ENCODE results near the gene SMPD1. TPM values are rescaled to one million over a fixed set of nuclear protein-coding genes. Genes with fewer than 3 reads are reported as not detected.

The SMPD1 gene
- total RNA-seq, 4 donors from 2014 or later, result 5.9 to 36.4 (median 26.0) TPM

GRCh38 chr11:6377902-6378639 lies 12.2 kb upstream of the SMPD1 start:
- Histone ChIP-seq H3K4me3 (no peak overlapping the region), H3K27me3 (no peaks in the 10 kb centered on the region), H3K36me3 (no peaks in the 10 kb centered on the region), H3K27ac (no peak overlapping the region), H3K4me1 (no peaks in the 10 kb centered on the region), H3K9me3 (no peaks in the 10 kb centered on the region)
- intact Hi-C loops (cut with DNase I; ENCODE audit: low total_unique reads), result loop anchor here (5.0 kb wide), 1 partner anchor 64 kb away; the partner anchor contains the start of gene HPX
- no peak for TF ChIP-seq POLR2A (IDR thresholded peaks at IDR 0.05)
- no peak for TF ChIP-seq CTCF (IDR thresholded peaks at IDR 0.05)
- no peak for DNase-seq

GRCh38 chr11:6378640-6378989 lies 11.7 kb upstream of the SMPD1 start:
- Histone ChIP-seq H3K4me1 (no peaks in the 10 kb centered on the region), H3K27me3 (no peaks in the 10 kb centered on the region), H3K36me3 (no peaks in the 10 kb centered on the region), H3K9me3 (no peaks in the 10 kb centered on the region), H3K27ac (no peak overlapping the region), H3K4me3 (no peak overlapping the region)
- no peak for TF ChIP-seq CTCF (IDR thresholded peaks at IDR 0.05)
- TF ChIP-seq POLR2A (IDR thresholded peaks at IDR 0.05), result no peak
- DNase-seq, result no peak
- intact Hi-C loops (cut with DNase I; ENCODE audit: low total_unique reads), result loop anchor here (5.0 kb wide), 1 partner anchor 64 kb away; the partner anchor contains the start of gene HPX

- no peaks in the 10 kb centered on the region for H3K9me3 ChIP-seq
- TF ChIP-seq CTCF (IDR thresholded peaks at IDR 0.05), result no peak
- no peak for TF ChIP-seq POLR2A (IDR thresholded peaks at IDR 0.05)
- H3K27me3 ChIP-seq, result no peaks in the 10 kb centered on the region
- H3K27ac ChIP-seq, result no peak overlapping the region
- H3K36me3 ChIP-seq, result no peaks in the 10 kb centered on the region
- H3K4me3 ChIP-seq, result no peak overlapping the region
- intact Hi-C loops (cut with DNase I; ENCODE audit: low total_unique reads), result no loop called here
- no peaks in the 10 kb centered on the region for H3K4me1 ChIP-seq
- DNase-seq, result no peak
Measured at GRCh38 chr11:6385046-6385777, 5.1 kb upstream of the SMPD1 start.

DNA sequence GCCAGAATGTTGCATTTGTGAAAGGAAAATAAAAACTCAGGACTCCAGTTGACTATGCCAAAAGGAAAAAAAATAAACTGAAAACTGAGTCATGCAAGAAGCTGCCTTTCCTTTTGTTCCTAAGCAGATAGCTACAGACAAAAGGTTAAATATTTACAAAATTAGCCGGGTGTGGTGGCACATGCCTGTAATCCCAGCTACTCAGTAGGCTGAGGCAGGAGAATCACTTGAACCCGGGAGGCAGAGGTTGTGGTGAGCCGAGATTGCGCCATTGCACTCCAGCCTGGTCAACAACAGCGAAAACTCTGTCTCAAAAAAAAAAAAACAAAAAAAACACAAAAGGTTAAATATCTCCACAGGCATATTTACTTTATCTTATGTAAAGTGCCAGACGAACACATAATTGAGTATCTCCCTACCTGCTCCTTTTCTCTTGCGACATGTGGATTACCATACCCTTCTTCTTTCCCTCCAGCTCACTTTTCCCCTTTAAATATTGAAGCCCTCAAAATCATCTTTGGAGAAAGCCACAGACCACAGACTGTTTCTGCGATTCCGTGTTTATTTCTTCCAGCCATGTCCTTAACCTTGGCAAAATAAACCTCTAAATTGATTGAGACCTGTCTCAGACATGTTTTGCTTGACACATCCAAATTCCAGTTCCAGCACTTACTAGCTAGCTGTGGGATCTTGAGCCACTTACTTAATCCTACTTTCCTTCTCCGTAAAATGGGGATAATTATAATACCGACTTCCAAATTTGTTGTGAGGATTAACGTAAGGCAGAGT lies 2.3 kb upstream of the SMPD1 start:
- Histone ChIP-seq H3K9me3 (no peaks in the 10 kb centered on the region), H3K27me3 (no peaks in the 10 kb centered on the region), H3K27ac (peak overlapping the region; percentile 17 to 37), H3K4me3 (no peak overlapping the region), H3K4me1 (peaks cover 0 to 13% of the 10 kb centered on the region in 2 donors), H3K36me3 (no peaks in the 10 kb centered on the region)
- TF ChIP-seq POLR2A (IDR thresholded peaks at IDR 0.05), result no peak
- no peak for TF ChIP-seq CTCF (IDR thresholded peaks at IDR 0.05)
- intact Hi-C loops (cut with DNase I; ENCODE audit: low total_unique reads), result no loop called here
- DNase-seq, result no peak
